GM04503 (cell line): ENCODE results near the gene S100B.

Experiments
- DNase-seq: peaks from one replicate; pipeline ENCODE4 v3.0.0-alpha.2; 2012; ENCODE audit warnings: low read depth

The S100B gene

DNA sequence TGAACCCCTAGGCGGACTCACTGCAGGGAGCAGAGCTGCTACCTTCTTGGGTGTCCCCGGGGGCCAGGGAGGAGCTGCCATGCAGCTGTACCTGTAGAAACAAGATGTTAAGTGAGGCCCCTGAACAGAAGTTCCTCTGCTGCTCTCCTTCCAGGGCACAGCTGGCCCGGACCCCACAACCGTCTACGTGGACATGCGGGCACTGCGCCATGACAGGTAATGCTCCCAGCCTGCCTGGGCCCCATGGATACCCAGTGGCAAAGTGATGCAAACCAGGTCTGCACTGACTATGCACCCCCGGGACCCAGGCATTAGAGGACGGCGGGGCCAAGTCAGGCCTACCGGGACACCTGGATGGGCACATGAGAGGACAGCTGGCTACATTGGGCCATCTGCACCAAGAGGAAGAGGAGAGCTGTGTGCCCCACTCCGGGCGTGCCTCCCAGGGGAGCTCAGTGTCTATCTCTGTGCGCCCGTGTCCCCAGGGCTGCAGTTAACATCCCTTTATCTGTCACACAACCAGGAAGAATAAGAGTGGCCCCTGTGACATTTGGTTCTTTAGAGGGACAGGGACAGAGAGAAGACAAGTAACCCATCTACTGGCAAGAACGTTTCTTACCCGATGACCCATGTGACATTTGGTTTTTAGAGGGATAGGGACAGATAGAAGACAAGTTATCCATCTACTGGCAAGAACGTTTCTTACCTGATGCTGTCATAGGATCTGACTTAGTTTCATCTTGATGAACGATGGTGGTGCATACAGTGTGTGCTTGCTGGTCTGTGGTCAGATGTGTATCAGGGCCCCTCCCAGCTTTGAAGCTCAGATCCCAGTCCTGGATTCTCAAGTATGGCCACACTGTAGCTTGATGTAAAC, 44.1 kb downstream of the S100B start:
- DNase-seq, result no peak

DNA sequence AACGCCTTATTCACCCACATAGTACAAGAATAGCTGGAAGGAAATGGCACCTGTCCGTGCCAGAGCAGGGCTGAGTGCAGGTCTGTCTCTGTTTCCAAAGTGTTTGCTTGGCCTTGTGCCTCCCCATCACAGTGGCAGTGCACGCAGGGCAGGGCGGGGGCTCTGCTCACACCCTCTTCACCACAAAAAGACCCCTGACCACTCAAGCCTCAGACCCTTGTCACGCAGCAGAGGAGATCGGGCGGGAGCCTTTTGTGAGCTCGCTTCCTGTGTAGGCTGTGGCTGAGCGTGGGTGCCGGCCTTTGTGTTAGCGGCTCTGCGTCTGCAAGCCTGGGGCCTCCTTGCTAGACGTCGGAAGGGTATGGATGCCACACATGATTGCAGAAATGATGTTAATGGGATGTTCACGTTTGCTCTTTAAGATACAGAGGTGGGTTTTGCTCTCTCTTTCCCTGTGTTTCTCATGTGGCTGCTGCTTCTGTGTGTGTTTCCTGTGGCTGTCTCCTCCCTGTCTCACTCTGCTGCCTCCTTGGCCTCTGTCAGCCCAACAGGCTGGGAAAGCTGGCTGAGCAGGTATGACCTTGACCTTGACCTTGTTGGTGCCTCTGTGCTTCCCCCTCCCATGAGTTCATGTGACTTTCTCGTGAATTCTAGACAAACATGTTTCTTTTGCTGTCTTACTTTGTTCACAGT, 45.4 kb downstream of the S100B start:
- no peak for DNase-seq

DNA sequence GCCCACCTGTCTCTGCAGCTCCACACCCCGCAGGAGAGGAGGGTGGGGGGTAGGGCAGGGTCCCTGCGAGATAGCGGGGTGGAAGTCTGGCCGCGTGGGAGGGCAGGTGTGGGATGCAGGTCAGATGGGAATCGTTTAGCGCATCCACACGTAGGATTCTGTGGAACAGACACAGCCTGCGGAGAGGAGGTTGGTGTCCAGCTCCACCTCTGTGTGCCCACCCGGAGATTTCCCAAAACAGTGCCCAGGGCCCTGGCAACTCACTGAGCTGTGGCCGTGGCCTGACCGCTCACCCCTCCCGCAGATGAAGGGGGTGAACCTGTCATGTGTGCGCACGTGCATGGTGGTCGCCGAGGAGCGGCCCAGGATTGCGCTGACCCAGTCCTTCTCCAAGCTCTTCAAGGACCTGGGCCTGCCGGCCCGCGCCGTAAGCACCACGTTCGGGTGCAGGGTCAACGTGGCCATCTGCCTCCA, 46.9 kb downstream of the S100B start:
- DNase-seq, result no peak

DNA sequence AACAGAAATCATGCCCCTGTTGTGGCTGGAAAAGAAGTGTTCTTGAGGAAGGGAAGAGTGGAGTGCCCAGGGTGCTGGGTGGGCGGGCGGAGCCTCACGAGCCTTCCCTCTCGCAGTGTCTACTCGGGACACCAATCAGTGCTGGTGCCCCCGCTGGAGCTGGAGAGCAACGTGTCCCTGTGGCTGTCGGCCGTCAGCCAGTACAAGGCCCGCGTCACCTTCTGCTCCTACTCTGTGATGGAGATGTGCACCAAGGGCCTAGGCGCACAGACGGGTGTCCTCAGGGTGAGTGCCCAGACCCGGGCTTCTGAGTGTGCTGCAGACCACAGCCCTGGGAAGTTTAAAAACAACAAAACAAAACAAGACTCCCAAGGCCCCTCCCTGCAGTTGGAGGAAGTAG, 47.4 kb downstream of the S100B start:
- no peak for DNase-seq

DNA sequence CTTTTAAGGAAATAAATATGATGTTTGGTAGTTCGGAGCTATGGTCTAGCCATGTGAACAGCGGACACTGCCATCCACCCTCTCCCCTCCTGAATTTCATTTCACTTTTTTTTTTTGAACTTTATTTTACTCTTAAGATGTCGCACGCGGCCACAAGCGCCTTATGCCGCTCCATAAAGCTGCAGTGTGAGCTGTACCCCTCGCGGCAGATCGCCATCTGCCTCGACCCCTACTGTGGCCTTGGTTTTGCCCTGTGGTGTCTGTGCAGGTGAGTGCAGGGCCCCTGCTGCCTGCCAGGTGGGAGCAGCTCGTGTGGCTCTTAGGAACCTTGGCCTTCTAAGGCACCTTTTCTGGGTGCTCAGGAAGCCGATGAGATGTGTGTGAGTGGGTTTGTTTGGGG, 48.1 kb downstream of the S100B start:
- DNase-seq, result no peak

DNA sequence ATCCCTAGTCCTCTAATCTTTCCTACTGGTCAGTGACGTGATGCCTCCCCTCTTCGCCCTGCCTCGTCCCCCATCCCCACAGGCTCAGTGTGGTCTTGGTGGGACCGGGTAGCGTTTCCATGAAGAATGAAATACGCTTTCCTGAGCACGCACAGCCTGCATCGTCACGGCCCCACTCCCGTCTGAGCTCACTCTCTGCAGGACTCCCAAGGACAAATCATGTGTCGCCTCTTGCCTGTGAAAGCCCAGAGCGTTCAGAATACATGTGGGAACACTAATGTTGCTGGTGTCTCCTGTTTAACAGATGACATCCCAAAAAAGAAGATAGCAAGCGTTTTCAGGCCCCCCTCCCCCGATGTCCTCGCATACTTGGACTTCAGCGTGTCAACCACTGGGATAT, 49.2 kb downstream of the S100B start:
- DNase-seq, result no peak

DNA sequence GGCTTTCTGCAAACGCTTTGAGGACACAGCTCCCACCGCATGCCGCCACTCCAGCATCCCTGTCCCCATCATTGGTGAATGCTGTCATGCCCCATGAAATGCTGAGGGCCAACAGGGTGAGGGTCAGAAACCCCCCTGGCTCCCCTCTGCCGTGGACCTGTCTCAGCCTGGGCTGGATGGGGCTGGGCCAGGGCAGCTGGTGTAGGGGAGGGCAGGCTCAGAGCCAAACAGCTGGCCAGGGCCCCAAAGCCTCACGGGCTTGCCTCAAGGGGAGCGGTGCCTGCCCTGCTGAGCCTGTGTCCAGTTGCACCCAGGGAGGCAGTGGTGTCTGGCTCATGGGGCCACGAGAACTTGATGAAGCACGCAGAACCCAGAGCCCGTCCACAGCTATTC, 49.7 kb downstream of the S100B start:
- no peak for DNase-seq

DNA sequence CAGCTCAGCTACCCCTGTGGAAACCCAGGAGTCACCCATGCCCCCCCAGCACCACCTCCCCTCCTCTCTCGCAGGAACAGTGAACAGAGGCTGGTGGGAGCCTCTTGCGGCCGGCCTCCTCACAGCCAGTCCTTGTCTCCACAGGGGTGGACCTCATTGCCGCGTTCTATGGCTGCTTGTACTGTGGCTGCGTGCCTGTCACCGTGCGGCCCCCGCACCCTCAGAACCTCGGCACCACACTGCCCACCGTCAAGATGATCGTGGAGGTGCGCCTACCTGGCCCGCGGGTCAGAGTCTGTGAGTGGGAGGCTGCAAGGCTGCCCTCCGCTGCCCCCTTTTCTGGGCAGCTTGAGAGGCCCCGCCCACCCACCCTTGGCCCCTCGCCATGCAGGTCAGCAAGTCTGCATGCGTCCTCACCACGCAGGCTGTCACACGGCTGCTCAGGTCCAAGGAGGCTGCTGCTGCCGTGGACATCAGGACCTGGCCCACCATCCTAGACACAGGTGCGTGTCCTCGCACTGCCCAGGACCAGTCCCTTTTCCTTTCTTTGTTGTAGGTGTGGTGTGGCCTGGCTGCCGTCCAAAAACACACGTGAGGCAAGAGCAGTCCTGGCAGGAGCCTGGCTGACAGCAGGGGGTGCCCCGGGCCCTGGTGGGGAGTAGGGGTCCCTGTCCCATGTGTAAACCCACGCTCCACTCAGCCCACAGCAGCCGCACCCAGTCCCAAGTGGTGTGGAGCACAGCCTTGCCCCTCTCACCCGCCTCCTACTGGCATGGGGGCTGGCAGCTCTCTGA, 50.3 kb downstream of the S100B start:
- no peak for DNase-seq

DNA sequence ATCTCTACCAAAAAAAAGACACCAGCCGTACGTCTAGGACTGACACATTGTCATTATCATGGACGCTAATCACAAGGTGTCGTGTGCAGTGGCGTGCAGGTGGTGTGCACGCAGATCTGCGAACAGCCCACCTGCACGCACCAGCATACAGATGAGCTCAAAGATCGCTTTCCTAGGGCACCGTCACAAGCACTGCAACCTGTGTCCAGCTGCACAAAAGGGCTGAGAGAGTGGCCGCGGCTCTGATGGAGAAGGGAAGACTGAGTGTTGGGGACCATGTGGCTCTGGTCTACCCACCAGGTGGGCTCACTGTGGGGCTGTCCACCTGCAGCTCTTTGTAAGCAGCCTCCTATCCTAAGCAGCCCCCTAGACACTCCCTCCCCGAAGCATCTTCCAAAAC, 50.9 kb downstream of the S100B start:
- DNase-seq, result no peak

DNA sequence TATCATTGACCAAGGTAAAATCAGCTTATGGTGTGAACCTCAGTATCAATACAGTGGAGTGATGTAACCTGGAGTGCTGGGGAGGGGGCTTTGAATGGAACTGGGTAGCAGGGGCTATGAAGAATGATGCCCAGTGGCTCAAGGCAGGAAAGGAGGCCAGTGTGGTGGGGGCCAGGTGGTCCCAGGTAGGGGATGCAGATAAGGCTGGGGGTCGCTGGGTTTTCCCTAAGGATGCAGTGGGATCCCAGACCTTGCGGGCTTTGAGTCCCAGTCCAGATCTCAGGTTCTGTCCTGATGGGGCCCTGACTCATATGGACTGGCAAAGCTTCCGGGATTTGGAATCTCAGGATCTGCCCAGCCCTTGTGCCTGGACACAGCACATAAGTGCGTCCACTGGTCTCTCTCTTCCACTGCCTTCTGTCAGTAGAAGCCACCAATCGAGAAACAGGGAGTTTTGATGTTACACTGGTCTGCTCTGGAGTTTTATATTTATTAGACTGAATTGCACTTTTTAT, 52.0 kb downstream of the S100B start:
- DNase-seq, result no peak

DNA sequence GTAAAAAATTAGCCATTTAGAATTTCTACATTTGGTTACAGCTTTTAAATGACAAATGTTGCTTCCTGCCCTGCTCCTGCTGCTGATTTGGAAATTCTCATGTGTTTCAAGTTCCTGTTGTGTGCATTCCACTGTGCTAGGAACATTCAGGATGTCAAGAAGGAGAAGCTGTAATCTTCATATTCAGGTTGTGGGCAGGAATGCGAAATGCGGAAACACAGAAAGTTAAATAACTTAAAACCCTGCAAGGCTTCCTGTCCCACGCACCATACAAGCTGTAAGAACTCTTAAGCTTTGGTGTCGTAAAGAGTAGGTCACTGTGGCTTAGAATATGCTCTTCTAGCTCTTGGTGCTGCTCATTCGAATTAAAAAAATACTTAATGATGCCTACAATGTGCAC, 52.6 kb downstream of the S100B start:
- DNase-seq, result no peak

DNA sequence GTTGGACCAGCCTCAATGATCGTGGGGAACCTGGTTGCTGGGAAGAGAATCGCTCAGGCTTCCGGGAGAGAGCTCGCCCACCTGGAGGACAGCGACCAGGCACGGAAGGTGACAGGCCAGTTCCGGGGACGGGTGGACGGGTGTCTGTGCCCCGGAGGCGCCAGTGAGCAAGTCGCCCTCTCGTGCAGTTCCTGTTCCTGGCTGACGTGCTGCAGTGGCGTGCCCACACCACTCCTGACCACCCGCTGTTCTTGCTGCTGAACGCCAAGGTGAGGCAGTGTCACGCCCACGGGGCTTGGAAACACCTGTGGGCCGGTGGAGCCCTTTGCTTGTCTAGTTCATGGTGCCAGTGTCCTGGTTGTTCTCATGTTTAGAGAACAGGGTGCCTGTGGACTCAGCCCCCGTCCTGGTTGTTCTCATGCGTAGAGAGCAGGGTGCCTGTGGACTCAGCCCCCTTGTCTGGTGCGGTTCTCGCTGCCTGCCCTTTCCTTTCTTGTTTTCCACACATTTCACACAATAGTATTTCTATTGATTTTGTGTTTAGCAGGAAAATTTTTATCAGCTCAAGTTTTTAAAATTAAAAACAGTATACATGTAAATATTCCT, 53.1 kb downstream of the S100B start:
- no peak for DNase-seq

DNA sequence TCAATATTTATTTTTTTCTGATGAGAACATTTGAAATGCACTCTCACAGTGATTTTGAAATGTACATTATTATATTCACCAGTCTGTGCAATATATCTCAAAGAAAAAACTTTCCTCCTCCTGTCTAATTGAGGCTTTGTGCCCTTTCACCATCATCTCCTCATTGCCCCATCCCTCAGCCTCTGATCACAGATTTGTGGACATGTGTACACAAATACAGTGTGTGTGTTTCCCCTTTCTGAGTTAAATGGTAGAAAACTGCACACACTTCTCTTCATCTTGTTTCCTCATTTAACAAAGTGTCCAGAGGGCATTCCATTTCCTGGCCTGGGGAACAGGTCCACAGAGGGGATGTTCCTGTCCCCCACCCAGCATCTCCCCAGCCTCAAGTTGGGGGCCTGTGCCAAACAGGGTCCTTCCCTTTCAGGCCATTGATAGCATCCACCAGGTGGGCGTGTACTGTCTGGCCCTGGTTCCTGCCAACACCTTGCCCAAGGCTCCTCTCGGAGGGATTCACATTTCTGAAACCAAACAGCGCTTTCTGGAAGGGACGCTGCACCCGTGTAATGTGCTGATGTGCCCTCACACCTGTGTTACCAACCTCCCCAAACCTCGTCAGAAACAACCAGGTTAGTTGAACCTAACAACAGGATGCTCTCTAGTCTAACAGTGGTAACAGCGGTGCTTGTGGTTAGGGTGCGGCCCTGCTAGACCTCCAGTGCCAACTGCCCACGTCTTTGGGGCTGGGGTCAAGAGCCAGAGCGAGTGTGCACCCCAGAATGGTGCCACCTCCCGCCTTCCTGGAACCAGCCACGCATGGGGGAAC, 54.6 kb downstream of the S100B start:
- DNase-seq, result no peak

DNA sequence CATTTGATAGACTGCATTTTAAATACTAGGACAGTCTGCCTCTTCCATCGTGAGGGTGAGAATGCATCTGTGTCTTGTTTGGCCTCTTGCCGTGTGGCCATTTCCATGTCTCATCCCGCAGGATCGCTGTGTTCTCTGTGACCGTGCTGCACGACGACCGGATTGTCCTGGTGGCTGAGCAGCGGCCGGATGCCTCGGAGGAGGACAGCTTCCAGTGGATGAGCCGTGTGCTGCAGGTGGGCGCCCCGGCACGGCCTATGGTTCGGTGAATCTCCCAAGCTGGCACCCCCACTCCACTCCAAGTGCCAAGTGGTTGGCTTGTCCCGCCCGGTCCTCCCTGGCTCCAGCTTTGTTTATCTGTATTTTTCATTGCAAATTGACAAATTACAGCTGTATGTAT, 55.2 kb downstream of the S100B start:
- DNase-seq, result no peak
